HG02642 (cell line): Measurements from ENCODE around the gene ZNF580.

Source experiments
- ATAC-seq: cut with Tn5 transposase; IDR thresholded peaks from one replicate; pipeline ENCODE4 v1.9.1; 2021; ENCODE audit warnings: mild to moderate bottlenecking; ENCODE audit not compliant: unreplicated experiment, poor library complexity

Gene ZNF580

GRCh38 chr19:55605637-55606470 is 34.9 kb upstream of the ZNF580 start, which contains the start of gene ZNF865:
Gene ZNF865, plus strand, starts transcription at chr19:55605647. Its CDS starts 7,972 bp downstream, at chr19:55613619.
- peak; percentile 27 for ATAC-seq

- no peak for ATAC-seq
These were observed 34.4 kb upstream of the ZNF580 start for GRCh38 chr19:55606471-55606787.

GRCh38 chr19:55606817-55607216 is 34.0 kb upstream of the ZNF580 start:
- ATAC-seq, result no peak

- ATAC-seq, result no peak
These were observed 31.5 kb upstream of the ZNF580 start for GRCh38 chr19:55609326-55609725.

- ATAC-seq, result no peak
These were observed 29.4 kb upstream of the ZNF580 start for GRCh38 chr19:55611300-55611982.

- no peak for ATAC-seq
These were observed 28.7 kb upstream of the ZNF580 start for GRCh38 chr19:55611983-55612645.

- no peak for ATAC-seq
These were observed 27.4 kb upstream of the ZNF580 start for GRCh38 chr19:55613396-55613795.

GRCh38 chr19:55613930-55614710 is 26.7 kb upstream of the ZNF580 start:
- ATAC-seq, result no peak

- no peak for ATAC-seq
These were observed 25.9 kb upstream of the ZNF580 start for GRCh38 chr19:55614711-55615542.

GRCh38 chr19:55615543-55616394 is 25.0 kb upstream of the ZNF580 start:
- no peak for ATAC-seq

GRCh38 chr19:55616395-55616875 is 24.4 kb upstream of the ZNF580 start:
- ATAC-seq, result no peak

GRCh38 chr19:55617426-55617825 is 23.4 kb upstream of the ZNF580 start:
- no peak for ATAC-seq

- no peak for ATAC-seq
These were observed 22.4 kb upstream of the ZNF580 start for GRCh38 chr19:55618426-55618825.

- no peak for ATAC-seq
These were observed 21.5 kb upstream of the ZNF580 start for GRCh38 chr19:55619286-55619685.

- no peak for ATAC-seq
These were observed 20.2 kb upstream of the ZNF580 start for GRCh38 chr19:55620410-55621204.

GRCh38 chr19:55621205-55621672 is 19.6 kb upstream of the ZNF580 start:
- no peak for ATAC-seq

GRCh38 chr19:55621673-55622231 is 19.1 kb upstream of the ZNF580 start:
- ATAC-seq, result no peak
